GM19372 (cell line): Measurements from ENCODE around the gene UGT1A6.

ENCODE experiments used
- ATAC-seq: cut with Tn5 transposase; IDR thresholded peaks from one replicate; pipeline ENCODE4 v1.9.1; 2021; ENCODE audit warnings: mild to moderate bottlenecking, low read depth, moderate library complexity; ENCODE audit not compliant: unreplicated experiment

Gene UGT1A6

DNA sequence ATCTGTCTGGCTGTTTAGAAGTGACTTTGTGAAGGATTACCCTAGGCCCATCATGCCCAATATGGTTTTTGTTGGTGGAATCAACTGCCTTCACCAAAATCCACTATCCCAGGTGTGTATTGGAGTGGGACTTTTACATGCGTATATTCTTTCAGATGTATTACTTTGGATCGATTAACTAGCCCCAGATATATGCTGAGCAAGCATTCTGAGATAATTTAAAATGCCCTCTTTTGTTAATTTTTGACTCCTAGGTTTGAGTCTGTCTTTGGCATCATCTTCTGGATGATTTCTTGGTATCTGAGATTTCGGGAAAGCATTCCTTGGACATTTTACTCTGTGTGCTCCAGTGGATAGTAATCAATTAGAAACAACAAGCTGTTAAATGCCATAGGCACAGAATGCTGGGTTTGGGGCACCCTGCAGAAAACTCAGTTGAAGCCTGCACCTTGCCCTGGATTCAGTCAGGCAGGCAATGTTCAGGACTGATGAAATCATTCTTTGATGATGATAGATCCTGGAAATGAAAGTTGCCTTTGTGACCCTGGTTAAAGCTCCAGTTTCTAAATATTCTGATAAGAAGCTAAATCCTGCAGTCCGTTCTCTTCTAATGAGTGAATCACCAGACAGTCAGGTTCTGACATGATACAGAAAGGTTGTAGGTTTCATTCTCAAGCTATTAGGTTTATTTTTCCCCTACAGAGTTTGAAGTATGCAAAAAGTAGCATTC is 68.5 kb downstream of the UGT1A6 start:
- no peak for ATAC-seq

DNA sequence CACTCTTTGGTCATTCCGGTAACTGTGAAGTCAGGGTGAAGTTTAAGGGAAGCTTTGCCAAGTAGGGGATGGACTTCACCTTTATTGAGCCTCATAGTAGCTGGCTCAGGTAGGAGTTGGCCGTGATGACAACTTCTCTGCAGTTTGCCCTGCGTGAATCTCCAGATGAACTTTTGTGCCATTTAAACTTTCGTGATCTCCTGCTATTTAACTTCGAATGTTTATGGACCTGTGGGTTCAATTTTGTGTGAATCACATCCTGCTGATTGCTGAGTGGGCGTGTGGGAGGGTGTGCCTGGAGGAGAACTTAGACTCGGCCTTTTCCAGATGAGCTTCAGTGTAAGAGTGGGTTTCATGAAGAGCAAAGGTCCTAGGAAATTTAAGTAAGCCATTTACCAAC is 71.6 kb downstream of the UGT1A6 start:
- no peak for ATAC-seq

DNA sequence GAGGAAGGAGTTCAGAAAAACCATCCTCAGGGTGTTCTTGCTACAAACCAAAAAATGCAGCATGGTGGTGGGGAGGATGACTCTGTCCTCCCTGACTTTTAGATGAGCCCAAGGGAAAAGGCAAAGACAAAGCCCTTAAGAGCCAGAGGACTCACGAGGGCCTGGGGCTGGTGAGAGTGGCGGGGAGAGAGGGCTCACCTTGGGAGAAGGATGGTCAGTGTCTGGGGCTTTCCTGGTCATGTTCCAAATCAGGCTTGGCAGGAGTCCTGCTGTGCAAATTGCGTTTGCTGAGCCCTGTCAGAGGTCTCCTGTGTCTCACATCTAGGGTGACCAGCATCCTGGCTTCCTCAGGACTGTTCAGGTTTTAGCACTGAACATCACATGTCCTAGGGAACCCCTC is 72.1 kb downstream of the UGT1A6 start:
- ATAC-seq = no peak

DNA sequence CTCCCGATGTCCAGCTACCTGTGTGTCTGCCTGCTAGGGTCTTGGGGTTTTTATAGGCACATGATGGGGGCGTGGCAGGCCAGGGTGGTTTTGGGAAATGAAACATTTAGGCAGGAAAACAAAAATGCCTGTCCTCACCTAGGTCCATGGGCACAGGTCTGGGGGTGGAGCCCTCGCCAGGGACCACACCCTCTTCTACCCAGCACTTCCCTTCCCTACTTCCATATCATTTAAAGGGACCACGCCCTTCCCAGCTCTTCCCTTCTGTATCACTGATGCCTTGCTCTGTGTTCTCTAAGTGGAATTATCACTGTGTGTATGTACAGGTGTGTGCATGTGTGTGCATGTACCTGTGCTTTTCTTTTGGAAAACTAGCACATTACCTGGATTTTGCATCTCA is 73.7 kb downstream of the UGT1A6 start:
- ATAC-seq = no peak

DNA sequence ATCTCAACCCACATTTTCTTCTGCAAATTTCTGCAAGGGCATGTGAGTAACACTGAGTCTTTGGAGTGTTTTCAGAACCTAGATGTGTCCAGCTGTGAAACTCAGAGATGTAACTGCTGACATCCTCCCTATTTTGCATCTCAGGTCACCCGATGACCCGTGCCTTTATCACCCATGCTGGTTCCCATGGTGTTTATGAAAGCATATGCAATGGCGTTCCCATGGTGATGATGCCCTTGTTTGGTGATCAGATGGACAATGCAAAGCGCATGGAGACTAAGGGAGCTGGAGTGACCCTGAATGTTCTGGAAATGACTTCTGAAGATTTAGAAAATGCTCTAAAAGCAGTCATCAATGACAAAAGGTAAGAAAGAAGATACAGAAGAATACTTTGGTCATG is 75.4 kb downstream of the UGT1A6 start:
- ATAC-seq = no peak

DNA sequence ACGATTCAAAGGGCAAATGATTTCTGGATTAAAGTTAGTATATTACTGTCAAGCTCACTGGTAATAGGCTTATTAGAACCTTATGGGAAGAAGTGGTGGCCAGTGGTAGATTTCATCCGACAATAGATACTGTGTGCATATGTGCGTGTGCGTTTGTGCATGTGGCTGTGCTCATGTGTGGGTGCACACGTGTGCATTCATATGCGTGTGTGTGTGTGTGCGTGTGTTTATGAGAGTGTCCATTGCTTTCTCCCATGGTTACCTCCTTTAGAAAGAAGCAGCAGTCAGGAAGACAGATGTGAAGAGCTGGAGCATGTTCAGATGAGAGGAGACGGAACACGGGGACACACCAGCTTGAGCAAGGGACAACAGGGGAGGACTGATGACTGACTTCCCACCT is 76.6 kb downstream of the UGT1A6 start:
- ATAC-seq = no peak

DNA sequence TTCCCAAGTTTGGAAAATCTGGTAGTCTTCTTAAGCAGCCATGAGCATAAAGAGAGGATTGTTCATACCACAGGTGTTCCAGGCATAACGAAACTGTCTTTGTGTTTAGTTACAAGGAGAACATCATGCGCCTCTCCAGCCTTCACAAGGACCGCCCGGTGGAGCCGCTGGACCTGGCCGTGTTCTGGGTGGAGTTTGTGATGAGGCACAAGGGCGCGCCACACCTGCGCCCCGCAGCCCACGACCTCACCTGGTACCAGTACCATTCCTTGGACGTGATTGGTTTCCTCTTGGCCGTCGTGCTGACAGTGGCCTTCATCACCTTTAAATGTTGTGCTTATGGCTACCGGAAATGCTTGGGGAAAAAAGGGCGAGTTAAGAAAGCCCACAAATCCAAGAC is 79.5 kb downstream of the UGT1A6 start:
- ATAC-seq = no peak

DNA sequence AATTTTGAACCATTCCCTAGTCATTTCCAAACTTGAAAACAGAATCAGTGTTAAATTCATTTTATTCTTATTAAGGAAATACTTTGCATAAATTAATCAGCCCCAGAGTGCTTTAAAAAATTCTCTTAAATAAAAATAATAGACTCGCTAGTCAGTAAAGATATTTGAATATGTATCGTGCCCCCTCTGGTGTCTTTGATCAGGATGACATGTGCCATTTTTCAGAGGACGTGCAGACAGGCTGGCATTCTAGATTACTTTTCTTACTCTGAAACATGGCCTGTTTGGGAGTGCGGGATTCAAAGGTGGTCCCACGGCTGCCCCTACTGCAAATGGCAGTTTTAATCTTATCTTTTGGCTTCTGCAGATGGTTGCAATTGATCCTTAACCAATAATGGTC is 79.9 kb downstream of the UGT1A6 start:
- ATAC-seq = no peak

DNA sequence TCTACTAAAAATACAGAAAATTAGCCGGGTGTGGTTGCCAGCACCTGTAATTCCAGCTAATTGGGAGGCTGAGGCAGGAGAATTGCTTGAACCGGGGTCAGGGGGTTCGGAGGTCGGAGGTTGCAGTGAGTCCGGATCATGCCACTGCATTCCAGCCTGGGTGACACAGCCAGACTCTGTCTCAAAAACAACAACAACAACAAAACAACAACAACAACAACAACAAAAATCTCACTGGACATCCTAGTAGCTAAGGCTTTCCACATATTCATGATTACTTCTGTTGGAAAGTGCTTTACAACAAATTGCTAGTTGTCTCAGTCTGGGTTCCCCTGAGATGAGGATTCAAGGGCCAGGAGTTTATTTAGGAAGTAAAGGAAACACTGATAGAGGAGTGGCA is 81.2 kb downstream of the UGT1A6 start:
- ATAC-seq = no peak

DNA sequence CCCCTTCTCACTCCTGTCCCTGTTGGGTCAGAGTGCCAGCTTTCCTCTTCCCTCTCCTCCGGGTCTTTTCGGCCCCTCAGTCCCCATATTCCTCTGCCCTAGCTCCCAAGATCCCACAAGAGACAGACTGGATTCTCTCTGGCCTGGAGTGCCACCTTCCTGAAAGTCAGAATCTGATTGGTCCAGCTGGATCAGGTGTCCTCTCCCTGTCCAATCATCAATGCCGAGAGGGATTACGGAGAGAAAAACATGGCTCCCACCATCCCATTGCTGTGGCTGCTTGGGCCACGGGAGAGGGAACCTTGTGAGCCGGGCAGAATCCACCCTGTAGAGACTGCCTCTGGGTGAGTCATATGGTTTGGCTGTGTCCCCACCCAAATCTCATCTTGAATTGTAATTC is 82.7 kb downstream of the UGT1A6 start:
- ATAC-seq = no peak

DNA sequence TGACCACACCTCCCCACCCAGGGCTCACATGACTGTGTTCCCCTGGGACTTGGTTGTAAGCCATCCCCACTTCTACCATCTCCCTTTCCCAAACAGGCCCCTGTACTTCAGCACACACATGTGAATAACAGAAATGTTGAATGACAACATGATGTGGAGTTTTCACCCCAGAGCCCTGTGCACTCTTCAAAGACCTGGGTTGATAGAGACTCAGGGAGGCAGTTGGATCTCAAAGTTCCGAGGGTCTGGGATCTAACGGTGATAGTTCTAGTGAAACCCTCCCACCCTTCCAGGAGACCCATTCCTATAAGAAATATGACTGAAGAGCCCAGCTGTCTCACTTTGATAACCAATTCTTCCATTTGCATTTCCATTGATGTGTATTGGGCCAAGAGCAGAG is 85.3 kb downstream of the UGT1A6 start, which contains the start of gene MROH2A:
Gene MROH2A, plus strand, starts transcription at position 301 of the 400 bp plus-strand sequence. CDS start 1,029 bp downstream, outside the sequence.
- no peak for ATAC-seq

DNA sequence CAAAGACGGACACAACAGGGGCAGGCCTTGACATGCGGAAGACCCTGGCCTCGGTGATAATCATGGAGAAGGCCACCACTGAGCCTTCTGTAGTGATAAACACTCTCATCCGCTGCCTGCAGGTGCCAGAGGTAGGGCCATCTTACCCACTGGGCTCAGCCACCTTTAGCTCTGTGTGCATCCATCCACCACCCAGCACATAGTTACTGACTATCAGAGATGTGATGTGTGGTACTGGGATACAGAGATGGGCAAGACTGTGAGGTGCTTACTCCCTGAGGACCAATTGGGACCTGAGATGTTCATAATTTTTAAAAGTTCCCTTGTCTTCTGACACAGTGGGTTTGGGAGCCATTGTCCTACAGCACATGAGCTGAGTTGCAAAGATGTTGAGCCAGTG is 87.0 kb downstream of the UGT1A6 start:
- ATAC-seq = no peak

DNA sequence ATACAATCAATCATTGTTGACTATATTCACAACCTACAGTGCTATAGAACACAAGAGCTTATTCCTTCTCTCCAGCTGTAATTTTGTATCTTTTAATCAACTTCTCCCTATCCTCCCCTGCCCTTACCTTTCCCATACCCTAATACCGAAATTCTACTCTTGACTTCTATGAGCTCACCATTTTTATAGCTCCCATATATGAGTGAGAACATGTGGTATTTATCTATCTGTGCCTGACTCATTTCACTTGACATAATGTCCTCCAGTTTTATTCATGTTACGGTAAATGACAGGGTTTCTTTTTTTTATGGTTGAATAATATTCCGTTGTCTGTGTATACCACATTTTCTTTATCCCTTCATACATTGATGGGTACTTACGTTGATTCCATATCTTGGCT is 88.1 kb downstream of the UGT1A6 start:
- no peak for ATAC-seq

DNA sequence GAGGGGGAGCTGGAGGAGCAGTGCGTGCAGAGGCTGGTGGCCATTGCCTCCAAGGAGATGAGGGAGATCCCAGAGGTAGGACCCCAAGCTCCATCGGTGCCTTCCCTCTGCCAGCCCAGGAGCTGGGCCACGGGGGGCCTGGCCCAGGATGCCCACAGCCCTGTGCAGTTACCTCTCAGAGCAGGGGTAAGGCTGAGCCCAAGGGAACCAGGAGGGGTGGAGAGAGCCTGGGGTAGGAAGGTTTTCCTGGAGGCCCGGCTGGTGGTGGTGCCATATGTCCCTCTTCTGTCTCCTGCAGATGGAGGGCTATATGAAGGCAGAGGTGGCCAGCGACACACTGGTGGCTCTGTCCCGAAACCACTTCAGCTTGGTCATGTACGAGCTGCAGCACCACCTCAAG is 96.9 kb downstream of the UGT1A6 start:
- ATAC-seq = no peak

DNA sequence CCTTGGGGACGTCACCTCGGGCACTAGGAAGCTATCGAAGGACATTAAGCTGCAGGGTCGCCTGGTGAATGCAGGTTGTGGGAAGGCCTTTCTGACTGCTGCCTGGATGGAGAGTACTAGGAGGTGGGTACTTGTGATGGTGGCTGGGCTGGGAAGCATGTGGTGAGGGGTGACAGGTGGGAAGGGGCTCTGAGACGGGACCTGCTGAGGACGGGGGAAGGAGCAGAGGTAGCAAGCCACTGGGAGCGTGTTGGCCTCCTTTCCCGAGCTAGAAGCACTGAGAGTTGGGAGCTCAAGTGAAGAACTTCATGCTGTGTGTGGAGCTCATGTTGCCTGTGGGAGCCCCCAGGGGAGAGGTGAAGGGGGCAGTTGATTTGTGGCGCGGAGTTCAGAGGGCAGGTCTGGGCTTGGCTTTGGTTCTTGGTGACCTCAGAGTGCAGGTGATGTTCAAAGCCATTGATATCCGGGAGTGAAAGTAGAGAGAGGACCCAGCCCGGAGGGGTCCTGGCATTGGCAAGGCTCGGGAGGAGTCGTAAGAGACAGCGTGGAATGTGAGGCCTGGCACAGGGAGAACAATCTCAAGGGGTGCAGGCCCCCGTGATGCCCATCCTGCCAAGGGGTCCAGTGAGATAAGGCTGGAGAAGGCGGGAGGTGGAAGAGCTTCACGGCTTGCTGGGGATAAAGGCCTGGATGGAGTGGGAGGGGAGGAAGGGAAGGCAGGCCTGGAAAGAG is 98.6 kb downstream of the UGT1A6 start:
- ATAC-seq = no peak

DNA sequence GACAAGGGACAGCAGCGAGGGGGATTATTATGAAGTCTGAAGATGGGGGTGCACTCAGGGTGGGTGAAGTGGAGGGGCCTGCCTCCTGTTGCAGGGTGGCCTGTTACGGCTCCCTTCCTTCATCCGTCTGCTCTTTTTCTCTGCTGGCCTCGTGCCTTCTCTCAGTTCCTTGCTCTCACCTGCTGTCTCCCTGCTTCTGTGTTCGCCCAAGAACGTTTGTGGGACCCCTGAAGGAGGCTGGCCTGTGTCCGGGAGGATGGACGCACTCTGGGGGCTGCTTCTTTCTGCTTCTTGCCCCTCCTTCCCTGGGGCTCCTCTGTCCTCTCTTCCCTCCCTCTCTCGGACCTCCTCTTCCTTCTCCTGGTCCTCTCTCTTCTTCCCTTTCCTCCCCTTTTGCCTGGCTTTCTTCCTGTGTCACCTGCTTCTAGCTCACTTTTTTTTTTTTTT is 99.2 kb downstream of the UGT1A6 start:
- no peak for ATAC-seq

DNA sequence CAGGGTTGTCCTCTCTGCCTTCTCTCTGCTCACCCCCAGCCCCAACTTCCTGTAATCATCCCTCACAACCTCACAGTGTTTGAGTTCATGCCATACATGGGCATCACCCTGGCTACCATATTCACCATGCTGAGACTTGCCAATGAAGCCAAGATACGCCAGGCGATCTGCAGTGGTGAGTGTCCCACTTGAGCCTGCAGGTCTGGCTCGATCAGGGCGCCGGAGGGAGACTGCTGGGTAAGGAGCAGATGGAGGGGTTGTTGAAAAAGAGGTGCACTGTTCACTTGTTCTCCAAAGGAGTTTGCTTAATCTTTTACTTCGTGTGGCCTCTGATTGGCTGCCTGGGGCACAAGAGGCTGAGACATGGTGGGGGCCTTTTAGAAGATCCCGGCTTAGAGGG is 100.0 kb downstream of the UGT1A6 start:
- ATAC-seq = no peak

DNA sequence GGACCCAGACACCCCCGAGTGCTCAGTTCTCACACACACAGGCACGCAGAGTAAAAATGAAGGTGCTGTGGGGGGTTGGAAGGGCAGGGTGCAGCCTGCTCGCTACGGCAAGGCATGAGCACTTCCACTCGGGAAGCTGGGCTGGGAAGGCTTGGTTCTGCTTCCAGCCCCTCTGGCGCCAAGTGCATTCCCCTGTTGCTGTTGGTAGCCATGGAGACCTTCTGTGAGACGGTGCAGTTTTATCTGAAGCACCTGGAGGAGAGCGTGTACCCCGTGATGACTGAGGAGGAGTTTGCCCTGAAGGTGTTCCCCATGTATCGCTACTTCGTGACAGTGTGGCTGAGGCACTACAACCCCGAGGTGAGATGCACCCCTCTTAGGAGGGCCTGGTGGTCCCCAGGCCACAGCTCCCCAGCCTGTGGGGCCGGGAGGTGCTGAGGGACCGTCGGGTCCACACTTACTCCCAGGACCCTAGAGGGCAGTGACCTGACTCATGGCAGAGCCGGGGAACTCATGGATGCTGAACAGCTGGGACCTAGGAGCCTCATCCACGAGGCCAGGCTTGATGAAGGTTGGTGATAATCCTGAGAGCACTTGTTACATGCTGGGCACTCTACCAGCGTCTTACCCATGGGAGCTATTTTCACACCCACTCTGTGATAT is 100.9 kb downstream of the UGT1A6 start:
- ATAC-seq = no peak

DNA sequence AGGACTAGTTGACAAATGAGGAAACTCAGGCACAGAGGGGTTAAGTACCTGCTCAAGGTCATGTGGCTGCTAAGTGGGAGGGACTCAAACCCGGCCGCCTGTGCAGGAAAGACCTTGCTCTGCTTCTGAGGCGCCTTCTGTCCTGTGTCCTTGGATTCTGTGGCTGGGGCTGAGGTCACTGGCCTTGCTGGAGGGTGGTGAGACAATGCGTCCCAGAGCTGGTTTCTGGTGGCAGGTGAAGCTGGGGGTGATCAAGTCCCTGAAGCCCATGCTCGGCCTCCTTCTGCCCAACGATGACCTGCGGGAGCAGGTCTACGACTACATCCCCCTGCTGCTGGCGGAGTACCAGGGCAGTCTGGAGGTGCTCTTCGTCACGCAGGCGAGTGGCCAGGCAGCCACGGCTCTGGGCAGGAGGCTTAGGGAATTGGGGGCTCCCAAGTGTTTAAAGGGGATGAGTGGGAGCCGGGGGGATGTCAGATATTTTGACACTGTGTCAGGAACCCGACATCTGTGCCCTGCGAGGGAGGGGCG is 101.5 kb downstream of the UGT1A6 start:
- no peak for ATAC-seq

DNA sequence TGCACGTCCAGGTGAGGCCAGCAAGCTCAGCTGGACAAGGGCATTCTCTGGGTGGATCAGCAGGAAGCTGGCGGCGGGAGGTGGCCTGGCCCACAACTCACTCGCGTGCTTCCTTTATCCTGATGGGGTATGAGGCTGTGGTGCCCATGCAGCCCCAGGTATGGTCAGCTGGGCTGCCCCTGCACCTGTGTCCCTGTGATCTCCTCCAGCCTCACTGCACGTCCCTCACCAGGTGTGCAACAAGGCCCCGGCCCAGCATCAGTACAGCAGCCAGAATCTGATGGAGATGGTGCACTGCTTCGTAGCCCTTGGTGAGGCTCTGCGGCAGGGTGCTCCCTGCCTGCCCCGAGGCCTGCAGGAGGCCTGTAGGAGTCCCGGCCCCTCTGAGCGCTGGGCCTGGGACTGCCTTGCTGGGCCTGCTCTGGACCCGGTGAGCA is 103.1 kb downstream of the UGT1A6 start:
- no peak for ATAC-seq

DNA sequence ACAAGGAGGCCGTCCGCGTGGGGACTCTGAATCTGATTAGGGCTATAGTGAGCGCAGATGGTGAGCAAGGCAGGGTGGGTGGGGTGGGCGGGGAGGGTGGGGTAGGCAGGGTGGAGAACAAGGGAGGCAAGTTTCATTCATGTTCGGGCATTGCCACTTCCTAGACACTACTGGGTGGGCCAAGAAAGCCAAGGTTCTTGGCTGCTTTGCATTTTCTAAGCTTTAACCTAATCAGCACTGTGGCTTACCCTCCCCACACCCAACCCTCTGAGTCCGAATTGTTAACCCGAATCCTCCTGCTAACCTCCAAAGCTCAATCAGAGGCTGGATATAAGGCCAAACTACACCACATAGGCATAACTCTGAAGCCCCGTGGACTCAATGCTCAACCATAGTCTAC is 103.6 kb downstream of the UGT1A6 start:
- no peak for ATAC-seq
